IPS-20b (cell line): ENCODE measurements around the gene PTGR1.
A peak's percentile ranks its signal among the peaks of the same experiment; 100 is the strongest.

Source experiments
- H3K27ac ChIP-seq: one replicate; pipeline ENCODE4 v1.5.1; 2013; ENCODE audit warnings: low read length
- H3K27me3 ChIP-seq: 2 replicates; pipeline ENCODE4 v1.6.1; 2013; ENCODE audit warnings: mild to moderate bottlenecking, low read length, inconsistent platforms; ENCODE audit not compliant: insufficient read depth
- H3K36me3 ChIP-seq: 2 replicates; pipeline ENCODE4 v1.6.1; 2013; ENCODE audit warnings: low read depth, mild to moderate bottlenecking, inconsistent platforms, low read length, moderate library complexity; ENCODE audit not compliant: insufficient read depth
- H3K4me1 ChIP-seq: 2 replicates; pipeline ENCODE4 v1.6.1; 2013; ENCODE audit warnings: mild to moderate bottlenecking, control low read depth, inconsistent platforms, low read length, moderate library complexity; ENCODE audit not compliant: insufficient read depth
- H3K4me3 ChIP-seq: 2 replicates; pipeline ENCODE4 v1.5.1; 2013; ENCODE audit warnings: mild to moderate bottlenecking, low read length, inconsistent platforms
- H3K9ac ChIP-seq: 2 replicates; pipeline ENCODE4 v1.6.1; 2013; ENCODE audit warnings: low read depth, mild to moderate bottlenecking, inconsistent platforms, low read length, moderate library complexity
- H3K9me3 ChIP-seq: 2 replicates; pipeline ENCODE4 v1.6.1; 2013; ENCODE audit warnings: mild to moderate bottlenecking, low read depth, low read length, inconsistent platforms; ENCODE audit not compliant: insufficient read depth

The PTGR1 gene

GRCh38 chr9:111599092-111599954 lies at the start of gene PTGR1:
TSS of gene PTGR1 (minus strand) at chr9:111599647. CDS start at chr9:111597422, 2,225 bp downstream.
- Histone ChIP-seq H3K9me3 (no peaks in the 10 kb centered on the region), H3K4me1 (no peaks in the 10 kb centered on the region; the same call in 1 of the 2 replicates), H3K36me3 (peaks cover 22% of the 10 kb centered on the region), H3K9ac (peak within 1 kb of the TSS; percentile 73), H3K27me3 (peaks cover 32% of the 10 kb centered on the region; the same call in 1 of the 2 replicates), H3K27ac (no peak within 1 kb of the TSS), H3K4me3 (peak within 1 kb of the TSS; percentile 87)

GRCh38 chr9:111649016-111649415 lies 49.6 kb upstream of the PTGR1 start:
- Histone ChIP-seq H3K27ac (no peak overlapping the region), H3K9ac (no peak overlapping the region), H3K9me3 (no peaks in the 10 kb centered on the region), H3K4me3 (no peak overlapping the region), H3K36me3 (peaks cover 53% of the 10 kb centered on the region), H3K4me1 (no peaks in the 10 kb centered on the region), H3K27me3 (no peaks in the 10 kb centered on the region)

GRCh38 chr9:111648066-111648465 lies 48.6 kb upstream of the PTGR1 start:
- Histone ChIP-seq H3K27ac (no peak overlapping the region), H3K36me3 (peaks cover 46% of the 10 kb centered on the region), H3K4me3 (no peak overlapping the region), H3K27me3 (no peaks in the 10 kb centered on the region), H3K4me1 (no peaks in the 10 kb centered on the region), H3K9me3 (no peaks in the 10 kb centered on the region), H3K9ac (no peak overlapping the region)

- Histone ChIP-seq H3K27ac (no peak overlapping the region), H3K9ac (no peak overlapping the region), H3K36me3 (peaks cover 48% of the 10 kb centered on the region), H3K27me3 (no peaks in the 10 kb centered on the region), H3K4me1 (no peaks in the 10 kb centered on the region), H3K9me3 (no peaks in the 10 kb centered on the region), H3K4me3 (no peak overlapping the region)
These were observed 47.0 kb upstream of the PTGR1 start for GRCh38 chr9:111646417-111646816.

- H3K9me3 ChIP-seq: no peaks in the 10 kb centered on the region
- peaks cover 46% of the 10 kb centered on the region for H3K36me3 ChIP-seq
- no peaks in the 10 kb centered on the region for H3K27me3 ChIP-seq
- H3K4me1 ChIP-seq: no peaks in the 10 kb centered on the region
- no peak overlapping the region for H3K4me3 ChIP-seq
- H3K9ac ChIP-seq: no peak overlapping the region
- no peak overlapping the region for H3K27ac ChIP-seq
These were observed 46.4 kb upstream of the PTGR1 start for GRCh38 chr9:111645806-111646205.

- Histone ChIP-seq H3K9me3 (peaks cover 1% of the 10 kb centered on the region; the same call in 1 of the 2 replicates), H3K4me1 (no peaks in the 10 kb centered on the region), H3K9ac (no peak overlapping the region), H3K27me3 (no peaks in the 10 kb centered on the region), H3K36me3 (peaks cover 34% of the 10 kb centered on the region), H3K27ac (no peak overlapping the region), H3K4me3 (no peak overlapping the region)
These were observed 44.8 kb upstream of the PTGR1 start for GRCh38 chr9:111644195-111644772.

GRCh38 chr9:111637421-111637950 lies 38.0 kb upstream of the PTGR1 start:
- H3K27ac ChIP-seq: no peak overlapping the region
- H3K27me3 ChIP-seq: no peaks in the 10 kb centered on the region
- H3K4me3 ChIP-seq: no peak overlapping the region
- H3K9me3 ChIP-seq: peaks cover 3% of the 10 kb centered on the region; the same call in 1 of the 2 replicates
- H3K9ac ChIP-seq: no peak overlapping the region
- no peaks in the 10 kb centered on the region for H3K36me3 ChIP-seq
- peaks cover 4% of the 10 kb centered on the region for H3K4me1 ChIP-seq

GRCh38 chr9:111634860-111635259 lies 35.4 kb upstream of the PTGR1 start:
- Histone ChIP-seq H3K4me1 (peaks cover 10% of the 10 kb centered on the region), H3K27me3 (no peaks in the 10 kb centered on the region), H3K27ac (no peak overlapping the region), H3K9ac (no peak overlapping the region), H3K4me3 (no peak overlapping the region), H3K36me3 (no peaks in the 10 kb centered on the region), H3K9me3 (peaks cover 3% of the 10 kb centered on the region; the same call in 1 of the 2 replicates)

- H3K36me3 ChIP-seq: no peaks in the 10 kb centered on the region
- no peak overlapping the region for H3K27ac ChIP-seq
- peaks cover 10% of the 10 kb centered on the region for H3K4me1 ChIP-seq
- H3K9ac ChIP-seq: no peak overlapping the region
- no peaks in the 10 kb centered on the region for H3K27me3 ChIP-seq
- H3K9me3 ChIP-seq: no peaks in the 10 kb centered on the region
- H3K4me3 ChIP-seq: no peak overlapping the region
These were observed 33.9 kb upstream of the PTGR1 start for GRCh38 chr9:111633389-111633736.

GRCh38 chr9:111632695-111633388 lies 33.4 kb upstream of the PTGR1 start:
- H3K9me3 ChIP-seq: no peaks in the 10 kb centered on the region
- H3K27me3 ChIP-seq: no peaks in the 10 kb centered on the region
- peaks cover 10% of the 10 kb centered on the region for H3K4me1 ChIP-seq
- H3K9ac ChIP-seq: peak overlapping the region; percentile 91; the same call in 1 of the 2 replicates
- no peaks in the 10 kb centered on the region for H3K36me3 ChIP-seq
- H3K4me3 ChIP-seq: peak overlapping the region; percentile 95
- H3K27ac ChIP-seq: no peak overlapping the region

GRCh38 chr9:111632060-111632459 lies 32.6 kb upstream of the PTGR1 start:
- no peaks in the 10 kb centered on the region for H3K27me3 ChIP-seq
- no peaks in the 10 kb centered on the region for H3K9me3 ChIP-seq
- H3K36me3 ChIP-seq: no peaks in the 10 kb centered on the region
- peak overlapping the region; percentile 95 for H3K4me3 ChIP-seq
- H3K27ac ChIP-seq: peak overlapping the region; percentile 56
- peak overlapping the region; percentile 91 for H3K9ac ChIP-seq
- H3K4me1 ChIP-seq: peaks cover 10% of the 10 kb centered on the region
